CD4-positive, alpha-beta memory T cell (primary cell): ENCODE results near the gene HSD17B11. TPM values are rescaled to one million over a fixed set of nuclear protein-coding genes. Genes with fewer than 3 reads are reported as not detected.
A peak's percentile ranks its signal among the peaks of the same experiment; 100 is the strongest.
"Not testable (repeated sequence)": the region's sequence is repeated elsewhere in the genome, so short reads cannot be mapped to it uniquely, and the experiment has no call there.

Source experiments
- CTCF ChIA-PET: fragments of 350-600 bp; sonication (Branson Sonifier 250); formaldehyde crosslinking; loops from one replicate; lab custom pipeline; 2021; ENCODE audit warnings: inconsistent platforms; ENCODE audit not compliant: partially characterized antibody; lab: Charles Lee
- POLR2A ChIA-PET: fragments of 350-600 bp; sonication (Branson Sonifier 250); formaldehyde crosslinking; loops from one replicate; lab custom pipeline; 2021; ENCODE audit not compliant: partially characterized antibody; lab: Charles Lee
- DNase-seq, 5 donors: peaks; one replicate each; pipeline versions ENCODE4 v3.0.0 to v3.0.0-alpha.2; 2020 to 2022; ENCODE audit warnings: mixed read lengths in 1 of 5
- H3K27ac ChIP-seq: one replicate; pipeline ENCODE4 v1.7.0; 2013; ENCODE audit warnings: low read depth, low read length
- H3K27me3 ChIP-seq: 2 replicates; pipeline ENCODE4 v1.7.0; 2013; ENCODE audit warnings: mild to moderate bottlenecking, low read length, moderate library complexity; ENCODE audit not compliant: insufficient read depth
- H3K36me3 ChIP-seq: 2 replicates; pipeline ENCODE4 v1.7.0; 2013; ENCODE audit warnings: mild to moderate bottlenecking, low read length, moderate library complexity; ENCODE audit not compliant: insufficient read depth
- H3K4me1 ChIP-seq: 2 replicates; pipeline ENCODE4 v1.7.0; 2013; ENCODE audit warnings: mild to moderate bottlenecking, low read length, moderate library complexity; ENCODE audit not compliant: insufficient read depth
- H3K4me3 ChIP-seq, 2 donors: one replicate each; pipeline ENCODE4 v1.7.0; 2013; ENCODE audit warnings: low read length in 2 of 2, mild to moderate bottlenecking in 1 of 2
- H3K9me3 ChIP-seq, 2 donors: one replicate each; pipeline ENCODE4 v1.7.0; 2013; ENCODE audit warnings: low read length in 2 of 2, control low read depth in 1 of 2; ENCODE audit not compliant: control insufficient read depth in 1 of 2
- H3K27ac Mint-ChIP-seq, 7 donors: one replicate each; pipeline ENCODE4 v1.8.0; 2020 to 2021; ENCODE audit warnings: mixed read lengths in 7 of 7, mild to moderate bottlenecking in 6 of 7, inconsistent platforms in 3 of 7, moderate library complexity in 3 of 7
- H3K27me3 Mint-ChIP-seq, 2 donors: one replicate each; pipeline ENCODE4 v1.8.0; 2020 to 2021; ENCODE audit warnings: mixed read lengths in 2 of 2
- H3K36me3 Mint-ChIP-seq, 2 donors: one replicate each; pipeline ENCODE4 v1.8.0; 2020 to 2021; ENCODE audit warnings: mixed read lengths in 2 of 2, inconsistent platforms in 1 of 2, mild to moderate bottlenecking in 1 of 2
- H3K4me1 Mint-ChIP-seq, 4 donors: one replicate each; pipeline ENCODE4 v1.8.0; 2020 to 2021; ENCODE audit warnings: mixed read lengths in 4 of 4, mild to moderate bottlenecking in 1 of 4
- H3K4me3 Mint-ChIP-seq, 8 donors: one replicate each; pipeline ENCODE4 v1.8.0; 2020 to 2021; ENCODE audit warnings: mixed read lengths in 8 of 8, mild to moderate bottlenecking in 7 of 8, moderate library complexity in 6 of 8, inconsistent platforms in 3 of 8
- H3K9me3 Mint-ChIP-seq, 8 donors: one replicate each; pipeline ENCODE4 v1.8.0; 2020 to 2021; ENCODE audit warnings: mixed read lengths in 8 of 8, mild to moderate bottlenecking in 5 of 8, inconsistent platforms in 3 of 8, moderate library complexity in 1 of 8
- intact Hi-C: fragments of 100-400 bp; cut with micrococcal nuclease; formaldehyde crosslinking; loops from one replicate; pipeline ENCODE4 v1.15.1; 2023
- polyA plus RNA-seq, 2 donors: library from polyadenylated mRNA; unstranded; fragments of 300-500 nt; fragmentation: Illumina TruSeq; gene quantifications; one replicate each; pipeline ENCODE4 v1.2.3, GENCODE V29; 2021
- total RNA-seq, 2 experiments: library from RNA; stranded (reverse); gene quantifications; one replicate each; pipeline ENCODE4 v1.2.3, GENCODE V29; 2021

Gene HSD17B11
- total and polyA plus RNA-seq, 4 experiments from 2014 or later, result 69.2 to 130 (median 69.8) TPM

- no peak overlapping the region for H3K4me3 ChIP-seq
- intact Hi-C loops, result loop anchor here (5.0 to 10.0 kb wide), 3 partner anchors 45 to 1403 kb away; partner anchors contain the start of gene HERC5
- peaks cover 0 to 8% of the 10 kb centered on the region in 2 donors for H3K36me3 Mint-ChIP-seq
- H3K4me1 Mint-ChIP-seq, result peaks cover 13 to 40% (median 30%) of the 10 kb centered on the region in 4 donors
- peaks cover 26% of the 10 kb centered on the region for H3K4me1 ChIP-seq
- H3K27me3 Mint-ChIP-seq, result peaks cover 0 to 1% of the 10 kb centered on the region in 2 donors
- H3K9me3 ChIP-seq, result no peaks in the 10 kb centered on the region
- peaks cover 0 to 2% (median 0%) of the 10 kb centered on the region in 8 donors for H3K9me3 Mint-ChIP-seq
- H3K27me3 ChIP-seq, result no peaks in the 10 kb centered on the region
- H3K36me3 ChIP-seq, result no peaks in the 10 kb centered on the region
- no peak overlapping the region for H3K27ac ChIP-seq
- H3K4me3 Mint-ChIP-seq, result peak overlapping the region in 3 of 8 donors; percentile 8 to 39 (median 29)
- DNase-seq, result no peak
- H3K27ac Mint-ChIP-seq, result peak overlapping the region in 5 of 7 donors; percentile 16 to 62 (median 25)
- ChIA-PET CTCF (interaction anchor here (4.4 to 5.8 kb wide), 2 partner anchors 29 to 43 kb away, joined by 22 to 42 read pairs; partner anchors contain the start of gene HSD17B11), POLR2A (interaction anchor here (1.9 kb wide), 1 partner anchor 28 kb away, joined by 7 read pairs; the partner anchor contains the start of gene HSD17B11)
Observed at GRCh38 chr4:87419578-87420249, 28.7 kb upstream of the HSD17B11 start.

DNA sequence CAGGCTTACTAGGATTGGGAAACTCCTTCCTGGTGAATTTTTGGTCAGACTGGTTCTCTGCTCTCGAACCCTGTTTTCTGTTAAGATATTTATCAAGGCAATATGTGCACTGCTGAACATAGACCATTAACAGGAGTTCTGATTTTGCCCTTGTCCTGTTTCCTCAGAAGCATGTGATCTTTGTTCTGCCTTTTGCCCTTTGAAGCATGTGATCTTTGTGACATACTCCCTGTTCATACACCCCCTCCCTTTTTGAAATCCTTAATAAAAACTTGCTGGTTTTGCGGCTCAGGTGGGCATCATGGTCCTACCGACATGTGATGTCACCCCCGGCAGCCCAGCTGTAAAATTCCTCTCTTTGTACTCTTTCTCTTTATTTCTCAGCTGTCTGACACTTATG, 27.4 kb upstream of the HSD17B11 start:
- CTCF ChIA-PET, H3K9me3 Mint-ChIP-seq, intact Hi-C loops, DNase-seq, POLR2A ChIA-PET, H3K27me3 Mint-ChIP-seq, H3K4me3 ChIP-seq, H3K27me3 ChIP-seq, H3K36me3 Mint-ChIP-seq, H3K9me3 ChIP-seq, H3K27ac ChIP-seq, H3K36me3 ChIP-seq, H3K27ac Mint-ChIP-seq: not testable (repeated sequence)
- Mint-ChIP-seq H3K4me3 (peak overlapping the region in 1 of 8 donors; percentile 4), H3K4me1 (peaks cover 5 to 30% (median 19%) of the 10 kb centered on the region in 4 donors)
- peaks cover 15% of the 10 kb centered on the region for H3K4me1 ChIP-seq

- no peak overlapping the region for H3K4me3 ChIP-seq
- H3K36me3 ChIP-seq, result no peaks in the 10 kb centered on the region
- H3K4me1 ChIP-seq, result peaks cover 8% of the 10 kb centered on the region
- H3K27me3 ChIP-seq, result no peaks in the 10 kb centered on the region
- Mint-ChIP-seq H3K27me3 (peaks cover 0 to 1% of the 10 kb centered on the region in 2 donors), H3K4me1 (peaks cover 3 to 15% (median 11%) of the 10 kb centered on the region in 4 donors), H3K36me3 (no peaks in the 10 kb centered on the region), H3K9me3 (no peaks in the 10 kb centered on the region), H3K27ac (no peak overlapping the region), H3K4me3 (no peak overlapping the region)
- ChIA-PET CTCF (interaction anchor here (0.7 to 1.0 kb wide), 2 partner anchors 17 to 495 kb away, joined by 4 read pairs; no protein-coding TSS in a partner anchor), POLR2A (no interaction called here)
- DNase-seq, result no peak
- intact Hi-C loops, result no loop called here
- H3K9me3 ChIP-seq, result no peaks in the 10 kb centered on the region
- no peak overlapping the region for H3K27ac ChIP-seq
Observed at GRCh38 chr4:87416965-87417364, 26.0 kb upstream of the HSD17B11 start.

- POLR2A ChIA-PET, result no interaction called here
Observed at GRCh38 chr4:87414816-87415215, 23.8 kb upstream of the HSD17B11 start.

DNA sequence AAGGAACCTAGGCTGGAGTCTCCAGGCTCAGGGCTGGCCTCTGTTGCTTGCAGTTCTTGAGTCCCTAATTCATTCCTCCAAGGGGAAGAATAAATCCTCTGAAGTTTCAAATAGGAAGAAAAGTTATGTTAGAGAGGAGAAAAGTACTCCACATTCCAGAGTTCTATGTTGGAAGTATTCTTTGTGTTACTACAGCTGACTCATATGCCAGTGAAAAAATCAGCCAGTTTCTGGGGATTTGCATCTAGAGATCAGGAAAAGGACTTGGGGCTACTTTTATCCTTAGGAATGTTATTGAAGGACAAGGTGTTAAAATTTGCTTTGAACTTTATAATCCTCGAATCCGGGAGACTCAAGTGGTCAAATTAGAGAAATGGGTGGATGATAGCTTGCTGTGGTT, 19.7 kb upstream of the HSD17B11 start:
- Histone ChIP-seq H3K27me3 (no peaks in the 10 kb centered on the region), H3K36me3 (no peaks in the 10 kb centered on the region), H3K27ac (no peak overlapping the region), H3K4me1 (peaks cover 6% of the 10 kb centered on the region), H3K9me3 (no peaks in the 10 kb centered on the region), H3K4me3 (no peak overlapping the region)
- no peak overlapping the region for H3K4me3 Mint-ChIP-seq
- DNase-seq, result no peak
- ChIA-PET CTCF (interaction anchor here (1.0 to 1.8 kb wide), 3 partner anchors 16 to 35 kb away, joined by 3 to 6 read pairs (median 4); partner anchors contain the start of gene HSD17B11), POLR2A (interaction anchor here (1.3 kb wide), 1 partner anchor 12 kb away, joined by 4 read pairs; the partner anchor contains the start of gene NUDT9)
- H3K36me3 Mint-ChIP-seq, result no peaks in the 10 kb centered on the region
- peaks cover 6 to 10% (median 8%) of the 10 kb centered on the region in 4 donors for H3K4me1 Mint-ChIP-seq
- H3K9me3 Mint-ChIP-seq, result peaks cover 0 to 2% (median 0%) of the 10 kb centered on the region in 8 donors
- intact Hi-C loops, result no loop called here
- no peak overlapping the region for H3K27ac Mint-ChIP-seq
- peaks cover 20 to 21% of the 10 kb centered on the region in 2 donors for H3K27me3 Mint-ChIP-seq

More at GRCh38 chr4:87414816-87415215, 23.8 kb upstream of the HSD17B11 start:
- Histone ChIP-seq H3K27ac (no peak overlapping the region), H3K9me3 (no peaks in the 10 kb centered on the region), H3K4me3 (no peak overlapping the region), H3K27me3 (no peaks in the 10 kb centered on the region), H3K36me3 (no peaks in the 10 kb centered on the region), H3K4me1 (no peaks in the 10 kb centered on the region)
- intact Hi-C loops, result no loop called here
- no peak overlapping the region for H3K4me3 Mint-ChIP-seq
- H3K9me3 Mint-ChIP-seq, result no peaks in the 10 kb centered on the region
- H3K4me1 Mint-ChIP-seq, result no peaks in the 10 kb centered on the region
- no peak overlapping the region for H3K27ac Mint-ChIP-seq
- peaks cover 9 to 10% of the 10 kb centered on the region in 2 donors for H3K27me3 Mint-ChIP-seq
- no peak for DNase-seq
- H3K36me3 Mint-ChIP-seq, result no peaks in the 10 kb centered on the region
- CTCF ChIA-PET, result no interaction called here

GRCh38 chr4:87410157-87410556, 19.2 kb upstream of the HSD17B11 start:
- Histone ChIP-seq H3K27ac (no peak overlapping the region), H3K4me1 (peaks cover 6% of the 10 kb centered on the region), H3K27me3 (no peaks in the 10 kb centered on the region), H3K4me3 (no peak overlapping the region), H3K36me3 (no peaks in the 10 kb centered on the region), H3K9me3 (no peaks in the 10 kb centered on the region)
- Mint-ChIP-seq H3K9me3 (peaks cover 0 to 2% (median 0%) of the 10 kb centered on the region in 8 donors), H3K36me3 (no peaks in the 10 kb centered on the region), H3K27me3 (peaks cover 20 to 21% of the 10 kb centered on the region in 2 donors), H3K27ac (no peak overlapping the region), H3K4me3 (no peak overlapping the region), H3K4me1 (peaks cover 6 to 10% (median 8%) of the 10 kb centered on the region in 4 donors)
- no peak for DNase-seq
- ChIA-PET CTCF (interaction anchor here (1.0 to 1.8 kb wide), 3 partner anchors 16 to 34 kb away, joined by 3 to 6 read pairs (median 4); partner anchors contain the start of gene HSD17B11), POLR2A (no interaction called here)
- intact Hi-C loops, result no loop called here

DNA sequence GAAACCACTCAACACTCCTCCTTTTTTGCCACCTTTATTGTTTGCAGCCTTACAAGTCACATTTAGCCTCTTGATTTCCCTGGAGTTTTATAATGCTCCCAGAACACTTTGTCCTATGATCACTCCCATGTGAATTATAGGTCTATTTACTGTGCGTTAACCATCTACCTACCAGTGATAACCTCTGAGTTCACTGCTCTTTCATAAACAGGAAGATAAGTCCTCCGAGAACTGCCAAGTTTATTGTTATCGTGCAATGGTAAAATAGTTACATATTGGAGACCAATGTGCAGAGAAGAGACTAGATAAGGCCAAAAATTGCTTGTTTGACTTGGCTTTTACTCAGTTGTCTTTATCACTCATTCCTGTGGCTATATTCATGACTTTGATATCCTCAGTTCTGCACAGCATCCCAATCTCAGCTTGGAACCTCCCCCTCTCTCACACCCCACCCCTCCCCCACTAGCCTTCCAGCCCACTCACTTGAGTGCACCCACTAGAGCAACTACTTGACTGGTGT, 18.5 kb upstream of the HSD17B11 start:
- no peaks in the 10 kb centered on the region for H3K36me3 Mint-ChIP-seq
- no peak overlapping the region for H3K27ac Mint-ChIP-seq
- H3K36me3 ChIP-seq, result no peaks in the 10 kb centered on the region
- no peak overlapping the region for H3K4me3 Mint-ChIP-seq
- H3K4me1 ChIP-seq, result peaks cover 6% of the 10 kb centered on the region
- ChIA-PET CTCF (no interaction called here), POLR2A (no interaction called here)
- intact Hi-C loops, result no loop called here
- peaks cover 0 to 2% (median 0%) of the 10 kb centered on the region in 8 donors for H3K9me3 Mint-ChIP-seq
- H3K27ac ChIP-seq, result no peak overlapping the region
- H3K9me3 ChIP-seq, result no peaks in the 10 kb centered on the region
- no peak for DNase-seq
- no peak overlapping the region for H3K4me3 ChIP-seq
- H3K27me3 Mint-ChIP-seq, result peaks cover 20% of the 10 kb centered on the region in 2 donors
- H3K4me1 Mint-ChIP-seq, result peaks cover 6 to 10% (median 8%) of the 10 kb centered on the region in 4 donors
- H3K27me3 ChIP-seq, result no peaks in the 10 kb centered on the region
